Measurements from ENCODE around the gene SMURF1.

GRCh38 chr7:99126921-99127553, 16.9 kb downstream of the SMURF1 start:
- TF ChIP-seq POLR2AphosphoS5 (IDR thresholded peaks at IDR 0.05) = peak; percentile 39 to 44
- TF ChIP-seq EP300 (IDR thresholded peaks at IDR 0.05) = peak in 1 of 4 donors; percentile 7
